Prostate gland (tissue), 2 donors: ENCODE measurements around the gene DSTN. TPM values are rescaled to one million over a fixed set of nuclear protein-coding genes. Genes with fewer than 3 reads are reported as not detected.

Experiments
- DNase-seq: peaks from one replicate; pipeline ENCODE4 v3.0.0-alpha.2; 2019; ENCODE audit warnings: low spot score
- H3K27ac ChIP-seq, 2 donors: fragments of 200-600 bp; sonication (generic); 2 replicates each; pipeline ENCODE4 v1.5.1; 2017 to 2019
- H3K27me3 ChIP-seq: fragments of 200-600 bp; sonication (generic); replicated peaks from 2 replicates; pipeline ENCODE4 v1.5.1; 2019; ENCODE audit not compliant: insufficient read depth
- H3K36me3 ChIP-seq, 2 donors: fragments of 200-600 bp; sonication (generic); 1 replicate in 1 of 2; 2 replicates in 1 of 2; pipeline versions ENCODE4 v1.5.1 to v1.8.1; 2017 to 2019
- H3K4me1 ChIP-seq: fragments of 200-600 bp; sonication (generic); replicated peaks from 2 replicates; pipeline ENCODE4 v1.5.1; 2019
- H3K4me3 ChIP-seq, 2 donors: fragments of 200-600 bp; sonication (generic); 2 replicates each; pipeline ENCODE4 v1.5.1; 2017 to 2019
- H3K9me3 ChIP-seq: fragments of 200-600 bp; sonication (generic); 2 replicates; pipeline ENCODE4 v1.5.1; 2017
- POLR2A ChIP-seq: fragments of 450-650 bp; IDR thresholded peaks from one replicate; pipeline ENCODE4 v1.6.1; 2016; ENCODE audit warnings: antibody characterized with exemption, mild to moderate bottlenecking
- POLR2AphosphoS5 ChIP-seq: sonication (generic); formaldehyde crosslinking; IDR thresholded peaks from one replicate; pipeline ENCODE4 v1.6.1; 2017; ENCODE audit warnings: antibody characterized with exemption
- WGBS: methylation state at CpG from one replicate; pipeline ENCODE4 v1.1.5; 2018; 5-methylcytosine and 5-hydroxymethylcytosine counted together
- intact Hi-C: fragments of 100-400 bp; cut with DNase I; formaldehyde crosslinking; loops from one replicate; pipeline ENCODE4 v1.14.2; 2022
- total RNA-seq, 2 donors: library from RNA; depleted of rRNA; stranded (reverse); fragments of >200 nt; gene quantifications; one replicate each; pipeline ENCODE4 v1.1.0, GENCODE V29; 2016
- TF ChIP-seq, protein P1 (sequence below), 4 experiments: fragments of 200-600 bp in 2 of 4; fragments of 450-650 bp in 2 of 4; sonication (generic) in 2 of 4; IDR thresholded peaks; 1 replicate in 3 of 4; 2 replicates in 1 of 4; pipeline ENCODE4 v1.5.1; 2016 to 2019; ENCODE audit warnings: antibody characterized with exemption in 4 of 4, mild to moderate bottlenecking in 2 of 4, moderate library complexity in 2 of 4

DSTN gene
- total RNA-seq, 2 donors from 2014 or later, result 284 to 559 TPM

DNA sequence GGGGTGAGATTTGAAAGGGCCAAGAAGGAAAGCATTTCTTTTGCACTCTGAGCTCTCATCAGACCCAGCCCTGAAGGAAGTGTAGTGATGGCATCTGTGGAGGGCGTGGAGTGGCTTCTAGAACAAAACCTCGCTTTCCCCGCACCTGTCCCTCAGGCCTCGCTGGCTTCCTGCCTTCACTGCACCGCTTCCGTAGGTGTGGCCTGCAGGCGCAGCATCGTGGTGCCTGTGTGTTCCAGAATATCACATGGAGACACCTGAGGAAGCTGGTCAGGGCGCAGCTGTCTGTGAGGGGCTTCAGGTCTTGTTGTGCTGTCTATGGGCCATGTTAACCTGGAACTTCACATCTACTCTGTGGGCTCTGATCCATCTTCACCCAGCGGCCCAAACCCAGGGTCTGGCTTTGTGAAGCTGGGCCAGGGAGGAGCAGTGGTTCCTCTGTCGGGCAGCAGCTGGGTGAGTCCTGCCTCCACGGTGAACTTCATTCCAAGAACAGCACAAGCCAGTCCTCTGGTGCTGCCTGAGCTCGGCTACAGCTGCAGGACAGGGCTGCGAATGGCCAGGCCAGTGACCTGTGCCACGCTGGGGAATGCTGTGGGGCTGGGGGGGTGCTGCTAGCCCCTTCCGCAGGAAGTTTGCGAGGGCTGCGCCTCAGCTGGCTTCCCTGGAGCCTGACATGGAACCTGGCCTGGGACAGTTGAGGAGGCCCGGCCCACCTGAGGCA, 40.9 kb downstream of the DSTN start:
- intact Hi-C loops, result loop anchor here (5.0 kb wide), 1 partner anchor 38 kb away; the partner anchor contains the start of gene DSTN
- no peaks in the 10 kb centered on the region for H3K27me3 ChIP-seq
- peaks cover 8% of the 10 kb centered on the region for H3K4me1 ChIP-seq
- peak overlapping the region; percentile 43 to 44 for H3K27ac ChIP-seq
- peaks cover 0 to 5% of the 10 kb centered on the region in 2 donors for H3K36me3 ChIP-seq
- H3K9me3 ChIP-seq, result no peaks in the 10 kb centered on the region
- no peak for DNase-seq
- WGBS, result 49% methylated on average over 15 of the region's 19 CpGs
- TF ChIP-seq POLR2A (no peak), POLR2AphosphoS5 (no peak)
- TF ChIP-seq, protein P1, sequence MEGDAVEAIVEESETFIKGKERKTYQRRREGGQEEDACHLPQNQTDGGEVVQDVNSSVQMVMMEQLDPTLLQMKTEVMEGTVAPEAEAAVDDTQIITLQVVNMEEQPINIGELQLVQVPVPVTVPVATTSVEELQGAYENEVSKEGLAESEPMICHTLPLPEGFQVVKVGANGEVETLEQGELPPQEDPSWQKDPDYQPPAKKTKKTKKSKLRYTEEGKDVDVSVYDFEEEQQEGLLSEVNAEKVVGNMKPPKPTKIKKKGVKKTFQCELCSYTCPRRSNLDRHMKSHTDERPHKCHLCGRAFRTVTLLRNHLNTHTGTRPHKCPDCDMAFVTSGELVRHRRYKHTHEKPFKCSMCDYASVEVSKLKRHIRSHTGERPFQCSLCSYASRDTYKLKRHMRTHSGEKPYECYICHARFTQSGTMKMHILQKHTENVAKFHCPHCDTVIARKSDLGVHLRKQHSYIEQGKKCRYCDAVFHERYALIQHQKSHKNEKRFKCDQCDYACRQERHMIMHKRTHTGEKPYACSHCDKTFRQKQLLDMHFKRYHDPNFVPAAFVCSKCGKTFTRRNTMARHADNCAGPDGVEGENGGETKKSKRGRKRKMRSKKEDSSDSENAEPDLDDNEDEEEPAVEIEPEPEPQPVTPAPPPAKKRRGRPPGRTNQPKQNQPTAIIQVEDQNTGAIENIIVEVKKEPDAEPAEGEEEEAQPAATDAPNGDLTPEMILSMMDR (IDR thresholded peaks at IDR 0.05), result no peak
- H3K4me3 ChIP-seq, result no peak overlapping the region

- peaks cover 0 to 5% of the 10 kb centered on the region in 2 donors for H3K36me3 ChIP-seq
- peaks cover 8% of the 10 kb centered on the region for H3K4me1 ChIP-seq
- H3K4me3 ChIP-seq, result no peak overlapping the region
- H3K27me3 ChIP-seq, result no peaks in the 10 kb centered on the region
- intact Hi-C loops, result loop anchor here (5.0 kb wide), 1 partner anchor 39 kb away; the partner anchor contains the start of gene DSTN
- TF ChIP-seq, protein P1 (IDR thresholded peaks at IDR 0.05), result peak in 2 of 4 experiments; percentile 43 to 59
- no peak for TF ChIP-seq POLR2A
- TF ChIP-seq POLR2AphosphoS5, result no peak
- H3K9me3 ChIP-seq, result no peaks in the 10 kb centered on the region
- peak overlapping the region; percentile 43 to 44 for H3K27ac ChIP-seq
- 57% methylated on average over 6 of the region's 6 CpGs for WGBS
- no peak for DNase-seq
These were observed 41.3 kb downstream of the DSTN start for GRCh38 chr20:17611290-17611539.

DNA sequence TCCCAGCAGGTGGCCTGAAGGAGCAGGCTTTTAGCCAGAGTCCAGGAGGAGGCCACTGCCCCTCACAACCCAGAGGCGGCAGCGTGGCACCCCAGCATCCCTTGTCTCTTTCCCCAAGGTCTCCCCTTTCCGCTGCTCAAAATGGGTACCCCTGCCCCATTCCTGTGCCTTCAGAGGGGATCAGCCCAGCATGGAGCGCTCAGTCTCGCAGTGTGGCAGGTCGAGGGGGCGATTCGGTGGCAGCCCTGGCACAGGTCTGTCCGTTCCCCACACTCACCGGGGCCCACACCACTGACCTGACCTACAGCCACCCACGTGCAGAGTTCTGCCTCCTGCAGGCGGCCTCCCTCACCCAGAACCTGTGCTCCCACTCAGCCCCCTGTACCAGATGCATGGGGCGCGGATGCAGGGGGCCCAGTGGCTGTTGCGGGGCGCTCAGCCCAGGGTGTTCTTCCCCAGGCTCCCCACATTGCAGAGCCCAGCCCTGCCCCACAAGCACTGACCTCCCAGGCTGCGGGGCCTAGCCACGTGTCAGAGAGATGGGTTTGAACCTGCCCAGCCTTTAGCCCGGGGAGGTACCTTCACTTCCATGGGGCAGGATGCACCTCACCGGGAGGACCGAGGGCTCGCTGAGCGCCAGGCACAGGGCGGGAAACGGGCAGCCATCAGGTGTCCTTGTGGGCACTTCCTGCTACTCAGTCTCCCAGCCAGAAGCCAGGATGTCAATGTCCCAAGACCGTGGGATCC, 41.8 kb downstream of the DSTN start:
- H3K4me3 ChIP-seq, result no peak overlapping the region
- peaks cover 8% of the 10 kb centered on the region for H3K4me1 ChIP-seq
- H3K27ac ChIP-seq, result peak overlapping the region; percentile 43 to 44
- intact Hi-C loops, result loop anchor here (5.0 kb wide), 1 partner anchor 39 kb away; the partner anchor contains the start of gene DSTN
- WGBS, result 67% methylated on average over 25 of the region's 26 CpGs
- TF ChIP-seq POLR2AphosphoS5 (no peak), POLR2A (no peak)
- TF ChIP-seq, protein P1 (IDR thresholded peaks at IDR 0.05), result no peak
- no peaks in the 10 kb centered on the region for H3K27me3 ChIP-seq
- H3K36me3 ChIP-seq, result peaks cover 0 to 5% of the 10 kb centered on the region in 2 donors
- DNase-seq, result no peak
- no peaks in the 10 kb centered on the region for H3K9me3 ChIP-seq

GRCh38 chr20:17612287-17612991, 42.6 kb downstream of the DSTN start:
- H3K27me3 ChIP-seq, result no peaks in the 10 kb centered on the region
- no peak for TF ChIP-seq POLR2A
- DNase-seq, result no peak
- H3K4me3 ChIP-seq, result no peak overlapping the region
- H3K27ac ChIP-seq, result peak overlapping the region; percentile 43 to 44
- H3K36me3 ChIP-seq, result peaks cover 0 to 5% of the 10 kb centered on the region in 2 donors
- H3K4me1 ChIP-seq, result peaks cover 8% of the 10 kb centered on the region
- 65% methylated on average over 16 of the region's 16 CpGs for WGBS
- intact Hi-C loops, result loop anchor here (5.0 kb wide), 1 partner anchor 40 kb away; the partner anchor contains the start of gene DSTN
- no peaks in the 10 kb centered on the region for H3K9me3 ChIP-seq

DNA sequence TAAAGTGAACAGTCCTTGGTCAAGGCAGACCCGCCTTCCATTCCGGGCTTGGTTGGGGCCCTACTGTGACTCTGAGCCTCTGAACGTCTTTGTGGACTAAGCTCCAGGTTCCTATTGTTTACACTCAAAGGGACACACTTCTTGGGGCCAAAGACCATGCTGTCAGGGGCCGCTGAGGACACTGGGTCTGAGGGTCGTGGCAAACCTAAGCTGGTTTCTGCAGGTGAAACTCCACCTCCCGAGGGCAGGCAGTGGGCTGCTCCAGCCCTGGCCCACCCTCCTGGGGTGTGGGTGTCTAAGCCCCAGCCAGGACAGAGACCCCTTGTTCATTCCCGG, 43.1 kb downstream of the DSTN start:
- Histone ChIP-seq H3K27ac (peak overlapping the region; percentile 43 to 44), H3K4me1 (peaks cover 8% of the 10 kb centered on the region), H3K9me3 (no peaks in the 10 kb centered on the region), H3K27me3 (no peaks in the 10 kb centered on the region), H3K36me3 (peaks cover 0 to 1% of the 10 kb centered on the region in 2 donors), H3K4me3 (no peak overlapping the region)
- 77% methylated on average over 7 of the region's 7 CpGs for WGBS
- intact Hi-C loops, result loop anchor here (5.0 kb wide), 1 partner anchor 41 kb away; the partner anchor contains the start of gene DSTN
- no peak for DNase-seq
- no peak for TF ChIP-seq POLR2AphosphoS5
- TF ChIP-seq POLR2A, result no peak
- TF ChIP-seq, protein P1 (IDR thresholded peaks at IDR 0.05), result no peak
